Natural killer cell treated with Interleukin-12 subunit alpha and Interleukin-12 subunit beta and Interleukin-15 and Interleukin-18, amount 100 ng/mL, for 72 hours (primary cell): ENCODE results near the gene NR3C2. TPM values are rescaled to one million over a fixed set of nuclear protein-coding genes. Genes with fewer than 3 reads are reported as not detected.

ENCODE experiments used
- ATAC-seq, 2 donors: fragments of 150-1000 bp; cut with Tn5 transposase in 1 of 2; sonication (Bioruptor Pico), chemical (Tn5 transposase) in 1 of 2; 2 replicates each; pipeline ENCODE4 v1.10.0; 2021
- DNase-seq: peaks from one replicate; pipeline ENCODE4 v3.0.0; 2022; ENCODE audit warnings: low spot score
- H3K27ac Mint-ChIP-seq, 2 donors: 1 replicate in 1 of 2; 2 replicates in 1 of 2; pipeline ENCODE4 v1.8.0; 2022; ENCODE audit warnings: mixed read lengths in 2 of 2, mild to moderate bottlenecking in 1 of 2, moderate library complexity in 1 of 2
- H3K27me3 Mint-ChIP-seq, 2 donors: 1 replicate in 1 of 2; 2 replicates in 1 of 2; pipeline ENCODE4 v1.8.0; 2022; ENCODE audit warnings: mixed read lengths in 2 of 2
- H3K36me3 Mint-ChIP-seq: one replicate; pipeline ENCODE4 v1.8.0; 2022; ENCODE audit warnings: mixed read lengths
- H3K4me1 Mint-ChIP-seq, 2 donors: 1 replicate in 1 of 2; 2 replicates in 1 of 2; pipeline ENCODE4 v1.8.0; 2022; ENCODE audit warnings: low read depth in 2 of 2, mixed read lengths in 2 of 2, mild to moderate bottlenecking in 1 of 2
- H3K4me3 Mint-ChIP-seq: one replicate; pipeline ENCODE4 v1.8.0; 2022; ENCODE audit warnings: mixed read lengths
- H3K9me3 Mint-ChIP-seq: 2 replicates; pipeline ENCODE4 v1.8.0; 2022; ENCODE audit warnings: mixed read lengths
- total RNA-seq, 2 donors: library from RNA; stranded (reverse); gene quantifications; one replicate each; pipeline ENCODE4 v1.2.3, GENCODE V29; 2022

NR3C2 gene
- total RNA-seq, 2 donors from 2014 or later = 1.5 to 2.4 TPM

DNA sequence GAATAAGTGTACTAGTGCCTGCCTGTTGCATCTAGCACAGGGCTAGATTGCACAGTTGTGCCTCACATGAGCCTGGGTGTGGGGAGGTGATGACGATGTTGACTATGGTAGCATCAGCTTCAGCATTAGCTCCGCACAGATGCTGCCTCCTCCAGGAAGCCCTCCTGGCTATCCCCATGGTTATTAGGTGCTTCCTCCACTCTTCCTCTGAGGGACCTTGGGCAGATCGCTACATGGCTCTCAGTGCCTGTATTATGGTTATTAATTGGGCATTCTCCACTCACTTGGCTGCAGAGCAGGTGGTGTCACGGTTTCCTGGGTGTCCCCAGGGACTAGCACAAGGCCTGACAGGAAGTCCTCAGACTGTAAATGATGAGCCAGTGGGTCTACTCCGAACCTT is 384.7 kb downstream of the NR3C2 start:
- peaks cover 54 to 66% of the 10 kb centered on the region in 2 donors for H3K4me1 Mint-ChIP-seq
- no peaks in the 10 kb centered on the region for H3K27me3 Mint-ChIP-seq
- H3K9me3 Mint-ChIP-seq = no peaks in the 10 kb centered on the region
- DNase-seq = no peak
- H3K36me3 Mint-ChIP-seq = no peaks in the 10 kb centered on the region
- no peak overlapping the region for H3K27ac Mint-ChIP-seq
- no peak overlapping the region for H3K4me3 Mint-ChIP-seq
- ATAC-seq = no peak

DNA sequence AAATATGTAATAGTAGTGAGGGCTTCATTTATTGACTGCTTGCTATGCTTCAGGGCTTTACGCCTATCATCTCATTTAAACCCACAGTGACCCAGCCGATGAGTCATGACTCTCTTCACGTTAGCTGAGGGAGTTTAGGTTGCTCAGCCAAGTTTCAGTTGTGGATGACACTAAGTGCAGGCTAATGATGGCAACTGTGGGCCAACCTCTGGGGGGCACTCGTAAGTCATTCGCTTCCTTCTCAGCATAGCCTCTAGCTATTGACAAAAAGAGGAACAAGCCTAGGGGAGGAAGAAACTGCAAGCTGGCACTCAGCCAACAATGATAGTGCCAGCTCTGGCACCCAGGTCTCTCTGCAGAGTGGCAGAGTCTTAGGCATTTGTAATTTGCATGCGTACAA is 385.3 kb downstream of the NR3C2 start:
- Mint-ChIP-seq H3K27me3 (no peaks in the 10 kb centered on the region), H3K4me1 (peaks cover 60 to 71% of the 10 kb centered on the region in 2 donors), H3K4me3 (peak overlapping the region; percentile 45), H3K9me3 (no peaks in the 10 kb centered on the region), H3K27ac (peak overlapping the region; percentile 64 to 80), H3K36me3 (no peaks in the 10 kb centered on the region)
- DNase-seq (peak; percentile 74), ATAC-seq (peak; percentile 91 to 94)

DNA sequence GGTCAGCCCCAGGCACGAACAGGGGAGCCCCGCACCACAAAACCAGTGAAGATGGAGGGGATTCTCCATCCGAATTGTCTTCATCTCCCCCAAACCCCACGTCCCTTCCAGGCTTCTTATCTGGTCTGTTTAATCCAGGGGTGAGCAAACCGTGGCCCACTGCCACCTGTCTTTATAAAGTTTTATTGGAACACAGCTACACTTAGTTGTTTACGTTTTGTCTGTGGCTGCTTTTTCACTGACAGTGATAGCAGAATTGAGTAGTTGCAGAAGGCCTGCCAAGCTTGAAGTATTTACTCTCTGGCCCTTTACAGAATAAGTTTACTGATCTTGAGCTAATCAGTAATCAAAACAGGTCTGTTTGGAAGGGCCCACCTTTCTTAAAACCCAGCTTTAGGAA is 386.4 kb downstream of the NR3C2 start:
- Mint-ChIP-seq H3K4me3 (no peak overlapping the region), H3K27me3 (no peaks in the 10 kb centered on the region), H3K36me3 (no peaks in the 10 kb centered on the region), H3K27ac (peak overlapping the region; percentile 46 to 64), H3K4me1 (peaks cover 66 to 68% of the 10 kb centered on the region in 2 donors), H3K9me3 (no peaks in the 10 kb centered on the region)
- DNase-seq (no peak), ATAC-seq (no peak)

DNA sequence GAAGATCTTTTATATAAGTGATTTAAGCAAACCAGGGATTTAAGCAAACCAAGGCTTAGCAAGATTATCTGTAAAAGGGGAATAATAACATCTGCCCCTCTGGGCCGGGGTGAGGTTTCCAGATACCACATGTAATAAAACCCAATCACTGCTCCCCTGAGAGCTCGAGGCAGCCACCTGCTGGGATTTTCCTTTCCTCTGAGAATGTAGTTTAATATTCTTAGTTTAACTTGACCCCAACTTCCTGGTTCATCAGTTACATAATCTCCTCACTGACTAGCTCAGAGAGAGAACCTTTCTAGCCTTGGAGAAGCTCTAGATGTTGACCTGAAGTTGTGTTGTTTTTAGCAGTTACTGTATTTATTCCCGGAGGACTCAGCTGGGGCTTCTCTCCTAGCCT is 387.9 kb downstream of the NR3C2 start:
- Mint-ChIP-seq H3K9me3 (no peaks in the 10 kb centered on the region), H3K4me1 (peaks cover 56 to 62% of the 10 kb centered on the region in 2 donors)
- no peak for DNase-seq

DNA sequence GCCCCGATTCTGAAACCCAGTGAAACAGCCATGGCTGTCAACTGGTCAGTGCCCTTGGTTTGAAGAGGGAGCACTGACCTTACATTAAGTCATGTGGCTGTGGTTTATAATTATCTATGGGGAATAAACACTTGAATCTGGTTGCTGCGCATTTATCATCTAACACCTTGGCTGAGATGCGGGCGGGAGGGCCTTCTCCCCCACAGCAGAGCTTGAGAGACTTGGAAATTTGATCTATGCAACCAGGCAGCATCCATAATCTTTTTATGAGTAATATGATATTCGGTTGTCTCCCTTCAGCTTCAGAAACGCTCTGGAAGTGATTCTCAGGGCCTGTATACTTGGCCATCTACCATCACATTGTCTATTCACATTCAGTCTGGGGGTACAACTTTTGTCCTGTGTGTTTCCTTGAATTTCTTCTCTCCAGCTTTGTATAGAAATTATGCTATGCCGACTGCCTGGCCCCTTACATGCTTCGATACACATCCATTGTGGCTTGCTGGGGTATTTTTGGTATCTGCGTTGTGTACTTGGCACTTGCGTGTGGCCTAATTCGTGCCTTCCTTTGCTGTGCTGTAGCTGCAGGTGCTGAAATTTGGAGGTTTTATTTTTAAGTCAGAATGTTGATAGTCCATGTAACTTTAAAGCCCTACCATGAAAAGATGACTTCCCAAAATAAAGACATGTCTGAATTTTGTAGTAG is 388.8 kb downstream of the NR3C2 start:
- peak overlapping the region; percentile 19 to 79 for H3K27ac Mint-ChIP-seq
- no peak overlapping the region for H3K4me3 Mint-ChIP-seq
- no peaks in the 10 kb centered on the region for H3K27me3 Mint-ChIP-seq
- ATAC-seq (no peak), DNase-seq (no peak)
- H3K9me3 Mint-ChIP-seq = no peaks in the 10 kb centered on the region
- H3K36me3 Mint-ChIP-seq = no peaks in the 10 kb centered on the region
- peaks cover 48 to 55% of the 10 kb centered on the region in 2 donors for H3K4me1 Mint-ChIP-seq

More for the DNA sequence above, 387.9 kb downstream of the NR3C2 start:
- Mint-ChIP-seq H3K27ac (peak overlapping the region; percentile 19 to 79), H3K36me3 (no peaks in the 10 kb centered on the region), H3K27me3 (no peaks in the 10 kb centered on the region), H3K4me3 (no peak overlapping the region)
- ATAC-seq = no peak

DNA sequence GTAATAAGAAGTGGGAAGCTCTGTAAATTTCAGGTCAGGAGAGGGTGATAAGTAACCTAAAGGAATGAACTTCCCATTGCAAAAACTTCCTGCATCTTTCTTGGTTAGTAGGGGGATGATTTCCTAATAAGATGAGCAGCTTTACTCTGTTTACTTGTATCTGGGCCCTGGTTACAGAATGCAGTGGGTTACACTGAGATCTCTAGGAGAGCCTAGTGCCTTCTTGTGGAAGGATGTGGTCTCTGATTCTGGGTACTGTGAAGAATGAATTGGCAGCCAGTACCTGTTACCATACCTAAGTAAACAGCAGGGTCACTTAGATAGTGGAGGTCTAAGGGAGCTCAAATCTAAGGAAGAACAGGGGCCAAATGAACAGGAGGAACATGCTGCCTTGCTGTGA is 389.8 kb downstream of the NR3C2 start:
- DNase-seq (no peak), ATAC-seq (peak; percentile 65 to 67)
- Mint-ChIP-seq H3K27ac (peak overlapping the region; percentile 62 to 73), H3K36me3 (no peaks in the 10 kb centered on the region), H3K4me1 (peaks cover 41 to 46% of the 10 kb centered on the region in 2 donors), H3K27me3 (no peaks in the 10 kb centered on the region), H3K9me3 (no peaks in the 10 kb centered on the region), H3K4me3 (peak overlapping the region; percentile 37)

DNA sequence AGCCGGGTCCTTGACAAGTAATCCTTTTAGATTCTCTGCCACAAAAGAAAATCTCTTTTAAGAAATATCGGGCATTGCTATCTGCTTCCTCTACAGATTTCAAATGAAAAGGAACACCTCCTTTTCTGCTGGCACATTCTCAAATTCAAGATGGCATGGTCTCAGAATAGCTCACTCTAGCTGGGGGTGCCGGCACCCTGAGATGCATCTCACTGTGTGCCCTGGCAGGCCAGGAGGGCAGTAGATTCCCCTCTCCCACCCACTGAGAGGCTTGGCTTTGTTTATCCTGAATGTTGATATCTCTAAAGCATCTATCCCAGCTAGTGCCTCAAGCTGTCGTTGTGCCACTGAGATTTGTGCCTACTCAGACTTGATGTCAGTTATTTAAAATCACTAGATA is 390.8 kb downstream of the NR3C2 start:
- Mint-ChIP-seq H3K27ac (peak overlapping the region; percentile 62 to 73), H3K36me3 (no peaks in the 10 kb centered on the region), H3K9me3 (no peaks in the 10 kb centered on the region), H3K27me3 (no peaks in the 10 kb centered on the region), H3K4me3 (no peak overlapping the region), H3K4me1 (peaks cover 31 to 35% of the 10 kb centered on the region in 2 donors)
- DNase-seq (no peak), ATAC-seq (no peak)

DNA sequence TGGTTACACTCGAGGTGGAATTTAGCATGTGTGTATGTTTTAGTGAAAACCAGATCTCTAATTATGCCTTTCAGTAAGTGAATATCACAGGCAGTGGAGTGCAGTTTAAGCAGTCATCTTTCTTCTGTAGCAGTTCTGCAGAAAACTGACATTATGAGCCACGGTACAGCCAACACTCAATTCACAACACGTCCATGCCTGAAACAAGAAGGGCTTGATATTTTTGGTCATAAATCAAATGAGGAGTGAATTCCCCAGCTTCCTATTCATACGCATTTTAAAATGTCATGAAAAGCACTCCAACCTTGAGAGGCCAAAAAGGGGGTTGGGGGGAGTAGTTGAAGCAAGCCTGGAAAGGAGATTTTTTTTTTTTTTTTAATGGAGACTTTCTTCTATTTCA is 393.6 kb downstream of the NR3C2 start:
- Mint-ChIP-seq H3K4me1 (peaks cover 21 to 26% of the 10 kb centered on the region in 2 donors), H3K4me3 (no peak overlapping the region), H3K36me3 (no peaks in the 10 kb centered on the region), H3K9me3 (no peaks in the 10 kb centered on the region), H3K27me3 (no peaks in the 10 kb centered on the region), H3K27ac (no peak overlapping the region)
- DNase-seq (peak; percentile 38), ATAC-seq (no peak)

DNA sequence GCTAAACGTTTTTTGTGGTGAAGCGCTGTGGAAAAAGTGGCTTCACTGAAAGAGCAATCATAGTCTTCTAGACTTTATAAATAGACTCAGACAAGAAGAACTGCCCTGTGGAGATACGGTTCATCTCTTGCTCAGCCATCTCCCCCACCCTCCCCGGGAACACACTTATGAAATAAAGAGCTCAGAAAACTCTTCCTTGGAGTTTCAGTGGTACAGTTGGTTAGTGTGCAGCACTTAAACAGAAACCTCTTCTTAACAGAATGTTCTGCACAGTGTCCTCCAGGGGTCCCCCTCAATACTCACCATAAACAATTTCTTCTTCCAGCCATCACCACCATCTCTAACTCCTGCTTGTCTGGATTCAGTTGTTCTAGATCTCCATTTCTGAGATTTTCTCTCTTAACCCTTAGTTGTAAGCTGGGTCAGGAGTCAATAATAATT is 397.3 kb downstream of the NR3C2 start:
- Mint-ChIP-seq H3K27me3 (no peaks in the 10 kb centered on the region), H3K4me1 (peaks cover 3 to 4% of the 10 kb centered on the region in 2 donors), H3K27ac (no peak overlapping the region), H3K36me3 (no peaks in the 10 kb centered on the region), H3K9me3 (no peaks in the 10 kb centered on the region), H3K4me3 (no peak overlapping the region)
- DNase-seq (no peak), ATAC-seq (no peak)

DNA sequence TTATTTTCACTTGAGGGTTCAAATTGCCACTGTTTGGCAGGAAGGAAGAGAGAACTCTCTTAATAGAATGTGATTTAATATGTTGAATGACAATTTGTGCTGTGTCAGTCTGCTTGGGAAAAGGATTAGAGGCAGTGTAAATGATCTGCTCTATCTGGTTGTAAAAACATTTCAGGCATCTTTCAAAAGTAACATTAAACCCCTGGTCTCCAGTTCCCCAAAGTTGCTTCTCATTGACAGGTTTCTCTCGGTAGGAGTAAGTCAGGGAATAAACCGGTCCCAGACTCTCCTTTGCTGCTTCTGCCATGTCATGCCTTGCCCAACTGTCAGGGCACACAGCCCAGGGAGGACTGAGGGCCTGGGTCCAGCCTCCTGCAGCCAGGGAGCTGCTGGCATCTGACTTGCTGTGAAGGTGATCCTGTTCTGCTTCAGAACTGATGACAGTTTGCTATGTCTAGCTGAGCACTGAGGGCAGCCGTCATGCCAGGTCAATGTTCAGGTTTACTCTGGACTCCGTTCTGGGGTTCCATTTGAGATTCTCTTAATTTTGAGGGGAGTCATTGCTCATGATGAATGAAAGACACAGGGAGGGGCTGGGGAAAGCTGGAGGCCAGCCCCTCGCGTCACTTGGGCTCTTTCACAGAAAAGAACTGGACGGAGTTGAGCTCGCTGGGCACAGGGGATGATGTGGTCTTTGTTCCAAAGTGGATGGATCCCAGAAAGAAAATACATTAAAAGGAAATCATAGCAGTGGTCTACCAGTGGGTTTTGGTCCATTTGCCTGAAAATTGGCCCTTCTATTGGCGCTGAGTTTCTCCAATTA is 397.9 kb downstream of the NR3C2 start:
- Mint-ChIP-seq H3K4me1 (peaks cover 3 to 4% of the 10 kb centered on the region in 2 donors), H3K9me3 (no peaks in the 10 kb centered on the region), H3K36me3 (no peaks in the 10 kb centered on the region), H3K27me3 (no peaks in the 10 kb centered on the region), H3K27ac (no peak overlapping the region), H3K4me3 (no peak overlapping the region)
- ATAC-seq (no peak), DNase-seq (no peak)

DNA sequence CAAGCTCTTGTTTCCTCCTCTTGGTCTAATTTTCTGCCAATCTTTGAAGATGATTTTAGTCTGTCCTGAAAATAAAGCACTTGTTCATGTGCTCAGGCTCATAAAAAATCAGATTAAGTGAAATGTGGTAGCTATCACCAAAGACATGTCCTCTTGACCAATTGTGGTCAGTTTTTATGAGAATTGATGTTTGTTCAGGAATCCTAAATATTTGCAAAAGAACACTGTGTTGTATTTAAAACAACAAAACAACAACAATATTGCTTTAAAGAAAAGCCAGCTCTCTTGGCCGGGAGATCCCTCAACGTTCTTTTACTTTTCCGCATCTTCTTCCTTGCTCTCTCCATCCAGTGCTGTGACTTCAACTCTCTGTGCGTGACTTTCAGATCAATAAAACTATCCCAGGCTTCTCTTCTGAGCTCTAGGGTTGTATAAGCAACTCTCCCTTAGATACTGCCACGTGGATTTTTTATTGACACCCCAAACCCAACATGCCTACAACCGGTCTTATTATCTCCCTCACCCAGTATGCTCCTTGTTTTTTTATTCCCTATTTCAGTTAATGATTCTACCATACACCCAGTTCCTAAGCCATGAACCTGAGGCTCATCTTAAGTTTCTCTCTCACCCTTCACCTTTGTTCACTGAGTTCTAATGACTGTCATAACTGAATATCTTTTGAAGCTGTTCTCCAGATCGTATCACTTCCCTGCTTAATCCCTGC is 400.4 kb downstream of the NR3C2 start:
- H3K27me3 Mint-ChIP-seq = no peaks in the 10 kb centered on the region
- no peak for ATAC-seq
- H3K4me3 Mint-ChIP-seq = no peak overlapping the region
- no peaks in the 10 kb centered on the region for H3K36me3 Mint-ChIP-seq
- peaks cover 4 to 8% of the 10 kb centered on the region in 2 donors for H3K4me1 Mint-ChIP-seq
- no peak overlapping the region for H3K27ac Mint-ChIP-seq
- peaks cover under 1% of the 10 kb centered on the region for H3K9me3 Mint-ChIP-seq
- no peak for DNase-seq

DNA sequence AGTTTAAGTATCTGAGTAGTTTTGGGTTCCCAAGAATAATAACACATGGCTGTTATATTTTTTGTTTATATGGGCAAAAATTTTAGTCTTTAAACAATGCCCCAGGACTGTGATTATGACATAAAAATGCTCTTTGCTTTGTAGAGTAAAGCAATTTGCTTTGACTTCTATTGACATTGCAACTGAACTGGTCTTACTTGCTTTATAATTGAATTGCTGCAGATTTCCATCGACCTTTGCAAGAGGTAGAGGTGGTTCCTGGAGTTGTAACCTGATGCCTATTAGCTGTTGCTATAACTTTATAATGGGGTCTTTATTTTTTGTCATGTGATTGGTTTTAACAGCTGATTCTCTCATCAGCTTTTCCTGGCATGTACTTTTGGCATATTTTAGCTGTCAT is 407.4 kb downstream of the NR3C2 start:
- Mint-ChIP-seq H3K4me3 (no peak overlapping the region), H3K9me3 (peaks cover 5% of the 10 kb centered on the region), H3K4me1 (peaks cover 5 to 9% of the 10 kb centered on the region in 2 donors), H3K27ac (no peak overlapping the region), H3K27me3 (no peaks in the 10 kb centered on the region), H3K36me3 (peaks cover 4% of the 10 kb centered on the region)
- ATAC-seq (no peak), DNase-seq (no peak)

DNA sequence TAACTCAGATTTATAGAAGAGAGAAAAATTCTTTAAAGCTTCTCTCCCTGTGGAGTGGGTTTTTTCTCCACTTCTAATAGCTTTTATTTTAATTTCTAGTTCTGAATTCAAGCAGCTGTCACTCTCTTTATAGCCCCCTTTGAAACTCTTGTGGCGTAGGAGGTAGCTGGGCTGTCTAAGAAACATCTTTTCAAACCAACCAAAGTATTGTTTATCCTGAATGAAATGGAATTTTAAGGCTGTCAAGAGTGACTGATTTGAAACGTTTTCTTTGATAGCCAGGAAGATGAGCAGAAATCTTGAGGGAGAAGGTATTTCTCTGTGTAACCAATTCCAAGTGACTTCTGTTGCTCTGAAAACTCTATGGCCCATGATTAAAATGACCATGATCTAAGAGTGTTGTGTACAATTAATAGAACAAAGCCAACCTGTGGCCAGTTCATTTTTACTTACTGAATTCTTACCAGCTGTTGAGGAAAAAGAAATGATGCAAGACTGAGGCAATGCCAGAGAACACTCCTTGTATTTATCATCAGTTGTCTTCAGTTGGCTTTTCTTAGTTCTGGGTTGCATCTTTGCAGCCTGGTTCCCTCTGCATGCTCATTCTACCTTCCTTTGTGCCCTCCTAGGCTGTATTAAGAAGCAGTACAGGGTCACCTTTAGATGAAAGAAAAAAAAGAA is 411.9 kb downstream of the NR3C2 start:
- Mint-ChIP-seq H3K4me3 (no peak overlapping the region), H3K9me3 (no peaks in the 10 kb centered on the region), H3K27ac (no peak overlapping the region), H3K27me3 (no peaks in the 10 kb centered on the region), H3K36me3 (peaks cover 6% of the 10 kb centered on the region), H3K4me1 (no peaks in the 10 kb centered on the region)
- DNase-seq (no peak), ATAC-seq (no peak)
